KOPT-K1 (cell line): ENCODE results near the gene CRYBB1.
A peak's percentile ranks its signal among the peaks of the same experiment; 100 is the strongest.

ENCODE experiments used
- H3K27ac ChIP-seq: fragments of 200-600 bp; sonication (generic); 2 replicates; pipeline ENCODE4 v1.5.1; 2016; ENCODE audit warnings: antibody characterized with exemption, mild to moderate bottlenecking, low read depth, low read length; ENCODE audit not compliant: poor library complexity, severe bottlenecking
- H3K36me3 ChIP-seq: fragments of 200-600 bp; sonication (generic); 2 replicates; pipeline ENCODE4 v1.5.1; 2017; ENCODE audit warnings: antibody characterized with exemption, mild to moderate bottlenecking, low read length, moderate library complexity; ENCODE audit not compliant: insufficient read depth
- H3K9me3 ChIP-seq: fragments of 200-600 bp; sonication (generic); 2 replicates; pipeline ENCODE4 v1.5.1; 2017; ENCODE audit warnings: antibody characterized with exemption, low read length, mild to moderate bottlenecking; ENCODE audit not compliant: insufficient read depth, poor library complexity, severe bottlenecking

CRYBB1 gene

DNA sequence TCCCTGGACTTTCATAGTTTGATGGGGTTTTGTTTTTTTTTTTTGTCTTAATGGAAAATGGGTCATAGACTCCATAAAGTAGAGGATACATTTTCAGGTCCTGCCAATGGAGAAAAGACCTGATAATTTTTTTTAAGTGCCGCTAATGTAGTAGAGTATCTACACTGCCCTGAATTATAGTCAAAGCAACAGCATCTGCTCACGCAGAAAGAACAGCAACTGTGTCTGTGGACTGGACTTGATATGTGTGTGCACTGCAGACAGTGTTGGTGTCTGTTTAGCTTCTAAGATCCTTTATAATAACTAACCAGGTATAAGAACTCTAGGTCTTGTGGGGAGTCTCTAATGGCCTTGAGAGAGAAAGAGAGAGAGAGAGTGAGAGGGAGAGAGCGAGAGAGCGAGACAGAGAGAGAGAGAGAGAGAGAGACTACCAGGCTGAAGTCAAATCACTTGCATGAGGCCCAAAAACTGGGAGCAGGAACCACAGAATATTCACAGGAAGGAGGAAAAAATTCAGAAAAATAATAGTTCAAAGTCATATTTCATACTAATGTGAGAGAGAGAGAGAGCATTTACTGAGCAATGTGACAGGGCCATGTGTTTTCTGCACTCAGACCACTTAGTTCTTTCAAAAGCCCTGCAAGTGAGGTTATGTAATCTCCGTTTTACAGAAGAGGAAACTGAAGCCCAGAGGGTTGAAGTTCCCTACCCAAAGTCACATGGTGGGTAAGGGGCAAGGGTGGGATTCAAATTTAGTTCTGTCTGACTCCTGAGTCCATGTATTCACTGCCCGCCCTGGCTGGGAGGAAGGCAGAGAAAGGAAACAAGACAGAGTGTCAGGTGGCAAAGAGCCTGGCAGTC, 30.9 kb upstream of the CRYBB1 start:
- H3K27ac ChIP-seq, result peak overlapping the region; percentile 55
- H3K36me3 ChIP-seq, result no peaks in the 10 kb centered on the region
- H3K9me3 ChIP-seq, result no peaks in the 10 kb centered on the region

DNA sequence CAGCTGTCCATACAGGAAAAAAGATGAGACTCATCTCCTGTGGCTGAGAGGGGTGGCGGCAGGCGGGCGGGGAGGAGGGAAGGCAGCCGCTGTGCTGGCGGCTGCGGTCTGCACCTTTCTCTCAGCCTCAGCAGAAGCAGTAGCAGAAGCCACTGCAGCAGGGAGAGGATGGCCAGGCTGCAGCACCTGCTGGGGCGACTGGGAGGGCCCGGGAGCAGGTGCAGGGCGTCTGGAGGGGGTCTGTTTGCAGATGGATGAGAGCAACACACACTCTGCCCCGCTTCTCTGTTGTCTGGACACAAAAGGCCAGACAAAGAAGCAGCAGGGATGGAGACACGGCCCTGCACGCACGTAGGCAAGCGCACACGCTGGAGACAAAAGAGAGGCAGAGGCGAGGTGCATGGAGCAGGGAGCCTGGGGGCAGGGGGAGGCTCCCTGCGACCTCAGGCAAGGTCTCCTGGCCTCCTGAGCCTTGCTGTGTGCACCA, 30.2 kb upstream of the CRYBB1 start:
- peak overlapping the region; percentile 55 for H3K27ac ChIP-seq
- no peaks in the 10 kb centered on the region for H3K36me3 ChIP-seq
- H3K9me3 ChIP-seq, result no peaks in the 10 kb centered on the region

DNA sequence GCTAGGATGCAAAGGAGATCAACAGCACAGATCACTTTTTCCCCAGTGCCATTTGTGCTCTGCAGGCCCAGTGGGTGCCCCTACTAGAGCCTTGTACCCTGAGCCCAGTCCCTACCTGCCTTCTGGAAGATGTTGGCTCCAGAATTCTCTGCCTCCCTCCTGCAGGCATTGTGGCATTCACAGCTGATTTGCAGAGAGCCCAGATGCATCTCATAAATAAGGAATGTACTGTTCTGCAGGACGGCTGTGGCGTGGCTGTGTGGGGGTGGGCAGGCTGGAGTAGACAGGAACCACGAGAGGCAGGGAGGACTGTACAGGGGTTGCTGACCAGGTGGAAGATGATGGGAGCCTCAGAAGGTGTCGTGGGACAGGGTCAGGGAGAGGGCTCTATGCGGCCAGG, 28.3 kb upstream of the CRYBB1 start:
- Histone ChIP-seq H3K9me3 (no peaks in the 10 kb centered on the region), H3K36me3 (no peaks in the 10 kb centered on the region)

DNA sequence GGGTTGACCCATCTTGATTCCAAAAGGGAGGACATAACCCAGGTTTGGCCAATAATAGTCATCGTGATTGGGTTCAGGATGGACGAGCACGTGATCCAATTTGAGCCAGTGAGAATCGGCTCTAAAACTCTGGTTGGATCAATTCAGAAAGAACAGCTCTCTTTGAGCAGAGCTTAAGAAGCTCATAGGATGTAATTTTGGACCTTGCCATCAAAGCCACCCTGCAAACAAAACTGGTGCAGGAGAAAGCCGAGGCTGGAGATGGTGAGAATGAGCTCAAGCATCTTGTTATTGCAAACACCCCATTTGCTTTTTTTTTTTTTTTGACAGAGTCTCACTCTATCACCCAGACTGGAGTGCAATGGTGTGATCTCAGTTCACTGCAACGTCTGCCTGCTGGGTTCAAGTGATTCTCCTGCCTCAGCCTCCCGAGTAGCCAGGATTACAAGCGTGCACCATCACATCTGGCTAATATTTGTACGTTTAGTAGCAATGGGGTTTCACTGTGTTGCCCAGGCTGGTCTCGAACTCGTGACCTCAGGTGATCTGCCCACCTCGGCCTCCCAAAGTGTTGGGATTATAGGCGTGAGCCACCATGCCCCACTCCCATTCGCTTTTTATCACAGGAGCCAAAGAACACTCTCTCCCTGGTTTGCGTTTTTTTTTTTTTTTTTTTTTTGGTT, 25.7 kb upstream of the CRYBB1 start:
- no peaks in the 10 kb centered on the region for H3K9me3 ChIP-seq
- H3K27ac ChIP-seq, result peak overlapping the region; percentile 95
- H3K36me3 ChIP-seq, result no peaks in the 10 kb centered on the region

More for the DNA sequence above, 28.3 kb upstream of the CRYBB1 start:
- H3K27ac ChIP-seq, result no peak overlapping the region

DNA sequence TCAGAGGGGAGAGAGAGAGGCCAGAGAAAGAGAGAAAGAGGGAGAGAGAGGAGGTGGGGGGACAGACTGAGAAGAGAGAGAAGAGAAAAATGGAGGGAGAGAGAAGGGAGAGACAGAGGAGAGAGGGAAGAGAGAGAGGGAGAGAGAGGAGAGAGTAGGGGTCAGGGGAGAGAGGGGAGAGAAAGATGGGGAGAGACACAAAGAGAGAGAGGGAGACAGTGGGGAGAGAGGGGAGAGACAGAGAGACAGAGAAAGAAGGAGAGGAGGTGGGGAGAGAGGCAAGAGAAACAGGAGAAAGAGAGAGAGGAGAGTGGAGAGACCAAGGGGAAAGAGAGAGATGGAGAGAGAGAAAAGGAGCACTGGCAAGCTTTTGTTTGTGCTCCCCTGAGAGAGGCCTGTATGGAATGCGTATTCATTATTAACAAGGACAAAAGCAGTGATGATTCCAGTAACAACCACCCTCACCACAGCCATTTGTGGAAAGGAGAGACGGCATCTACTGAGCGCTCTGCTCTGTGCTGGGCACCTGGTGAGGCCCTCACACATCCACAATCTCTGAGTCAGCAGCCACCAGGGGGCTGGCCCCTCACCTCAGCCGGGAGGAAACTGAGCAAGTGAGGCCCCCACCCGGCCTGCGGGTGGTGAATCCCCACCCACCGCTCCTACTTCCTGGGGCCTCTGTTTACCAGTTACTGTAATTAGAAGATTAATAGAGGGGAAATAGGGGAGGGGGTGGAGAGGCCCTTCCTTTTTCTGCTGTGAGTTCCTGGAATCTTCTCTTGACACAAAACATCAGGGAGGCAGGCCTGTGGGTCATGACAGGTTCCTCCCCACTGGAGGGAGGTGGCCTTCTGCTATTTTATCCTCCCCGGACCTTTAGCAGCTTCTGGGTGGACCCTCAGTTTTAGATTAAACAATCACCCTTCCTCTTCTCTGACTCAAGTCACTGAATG, 24.9 kb upstream of the CRYBB1 start:
- Histone ChIP-seq H3K36me3 (no peaks in the 10 kb centered on the region), H3K27ac (peak overlapping the region; percentile 95), H3K9me3 (no peaks in the 10 kb centered on the region)

DNA sequence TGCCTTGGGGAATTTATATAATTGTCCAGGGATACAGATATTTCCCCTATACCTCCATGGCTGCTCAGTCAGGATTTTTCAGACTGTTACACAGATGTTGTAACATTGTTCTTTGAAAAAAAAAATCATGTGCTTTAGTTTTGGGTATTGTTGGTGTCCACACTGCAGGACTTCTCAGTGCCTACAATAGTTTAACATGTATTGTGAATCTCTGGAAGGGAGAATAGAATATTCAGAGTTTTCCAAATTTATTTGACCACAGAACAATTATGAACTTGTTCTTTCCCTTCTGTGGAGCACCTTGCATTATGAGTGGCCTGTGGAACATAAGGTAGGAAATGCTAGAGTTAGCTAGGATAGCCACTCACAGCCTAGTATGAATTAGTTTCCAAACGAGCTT, 18.5 kb upstream of the CRYBB1 start:
- Histone ChIP-seq H3K27ac (no peak overlapping the region), H3K36me3 (no peaks in the 10 kb centered on the region), H3K9me3 (no peaks in the 10 kb centered on the region)

DNA sequence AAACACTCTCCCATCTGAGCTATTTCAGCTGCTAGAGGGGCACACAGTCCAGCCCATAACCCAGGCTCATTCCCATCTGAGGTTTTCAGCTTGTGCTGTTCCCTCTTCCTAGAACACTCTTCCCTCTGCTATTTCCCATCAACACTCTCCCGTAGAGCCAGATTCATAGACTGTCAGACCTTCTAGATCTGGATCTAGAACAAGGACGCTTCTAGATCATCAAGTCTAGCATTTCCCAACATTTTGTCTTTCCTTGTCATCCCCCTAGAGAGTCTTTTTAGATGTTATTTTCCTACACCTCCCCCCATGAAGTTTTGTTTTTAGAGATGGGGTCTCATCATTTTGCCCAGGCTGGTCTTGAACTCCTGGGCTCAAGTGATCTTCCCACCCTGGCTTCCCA, 17.3 kb upstream of the CRYBB1 start:
- Histone ChIP-seq H3K9me3 (no peaks in the 10 kb centered on the region), H3K36me3 (no peaks in the 10 kb centered on the region), H3K27ac (no peak overlapping the region)

DNA sequence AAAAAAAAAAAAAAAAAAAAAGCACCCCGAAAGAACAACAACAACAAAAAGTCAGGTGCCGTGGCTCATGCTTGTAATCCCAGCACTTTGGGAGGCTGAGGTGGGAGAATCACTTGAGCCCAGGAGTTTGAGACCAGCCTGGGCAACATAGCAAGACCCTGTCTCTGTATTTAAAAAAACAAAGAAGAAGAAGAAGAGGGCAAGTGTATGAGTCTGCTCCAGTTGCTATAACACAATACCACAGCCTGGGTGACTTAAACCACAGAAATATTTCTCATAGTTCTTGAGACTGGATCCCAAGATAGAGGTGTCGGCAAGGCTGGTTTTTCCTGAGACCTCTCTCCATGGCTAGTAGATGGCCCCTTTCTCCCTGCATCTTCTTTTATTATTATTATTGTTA, 16.4 kb upstream of the CRYBB1 start:
- Histone ChIP-seq H3K36me3 (no peaks in the 10 kb centered on the region), H3K9me3 (no peaks in the 10 kb centered on the region), H3K27ac (no peak overlapping the region)

DNA sequence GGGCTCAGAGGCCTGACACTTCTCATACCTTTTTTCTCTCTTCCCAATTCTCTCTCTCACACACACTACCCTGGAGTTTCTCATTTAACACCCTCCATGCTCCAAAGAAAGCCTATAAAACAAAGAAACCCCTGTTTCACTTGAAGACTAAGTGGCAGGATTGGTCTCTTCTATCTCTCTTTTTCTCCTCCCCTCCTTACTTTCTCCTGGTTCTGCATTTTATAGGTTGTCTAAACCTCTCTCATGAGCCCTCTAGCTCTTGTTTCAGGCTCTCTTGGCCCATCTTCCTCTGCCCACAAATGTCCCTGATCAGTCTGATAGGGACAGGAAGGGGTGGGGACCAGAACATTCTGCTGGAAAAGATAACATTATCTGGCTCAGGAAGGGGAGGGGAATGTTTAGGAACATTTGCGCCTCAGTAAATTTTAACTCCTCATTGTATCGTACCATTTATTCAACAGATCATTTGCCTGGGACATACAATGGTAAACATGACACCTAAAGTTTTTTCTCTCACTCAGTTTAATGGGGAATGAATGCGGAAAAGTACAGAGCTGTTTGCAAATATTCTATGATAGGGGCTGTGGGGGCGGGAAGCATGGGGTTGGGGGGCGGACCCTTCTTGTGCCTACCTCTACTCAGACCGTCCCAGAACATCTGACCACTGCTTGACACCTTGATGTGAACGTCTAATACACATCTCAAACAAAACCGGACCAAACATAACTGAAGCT, 14.8 kb upstream of the CRYBB1 start:
- no peak overlapping the region for H3K27ac ChIP-seq
- H3K9me3 ChIP-seq, result no peaks in the 10 kb centered on the region
- no peaks in the 10 kb centered on the region for H3K36me3 ChIP-seq

DNA sequence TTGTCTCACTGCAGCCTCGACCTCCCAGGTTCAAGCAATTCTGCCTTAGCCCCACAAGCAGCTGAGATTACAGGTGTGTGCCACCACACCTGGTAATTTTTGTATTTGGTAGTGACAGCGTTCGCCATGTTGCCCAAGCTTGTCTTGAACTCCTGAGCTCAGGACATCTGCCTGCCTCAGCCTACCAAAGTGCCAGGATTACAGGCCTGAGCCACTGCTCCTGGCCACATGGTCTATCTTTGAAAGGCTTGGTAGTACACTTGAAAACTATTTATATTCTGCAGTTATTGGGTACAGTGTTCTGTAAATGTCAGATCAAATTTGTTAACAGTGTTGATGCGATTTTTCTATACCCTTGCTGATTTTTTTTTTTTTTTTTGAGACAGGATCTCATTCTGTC, 13.5 kb upstream of the CRYBB1 start:
- H3K9me3 ChIP-seq, result no peaks in the 10 kb centered on the region
- no peaks in the 10 kb centered on the region for H3K36me3 ChIP-seq
- H3K27ac ChIP-seq, result no peak overlapping the region

DNA sequence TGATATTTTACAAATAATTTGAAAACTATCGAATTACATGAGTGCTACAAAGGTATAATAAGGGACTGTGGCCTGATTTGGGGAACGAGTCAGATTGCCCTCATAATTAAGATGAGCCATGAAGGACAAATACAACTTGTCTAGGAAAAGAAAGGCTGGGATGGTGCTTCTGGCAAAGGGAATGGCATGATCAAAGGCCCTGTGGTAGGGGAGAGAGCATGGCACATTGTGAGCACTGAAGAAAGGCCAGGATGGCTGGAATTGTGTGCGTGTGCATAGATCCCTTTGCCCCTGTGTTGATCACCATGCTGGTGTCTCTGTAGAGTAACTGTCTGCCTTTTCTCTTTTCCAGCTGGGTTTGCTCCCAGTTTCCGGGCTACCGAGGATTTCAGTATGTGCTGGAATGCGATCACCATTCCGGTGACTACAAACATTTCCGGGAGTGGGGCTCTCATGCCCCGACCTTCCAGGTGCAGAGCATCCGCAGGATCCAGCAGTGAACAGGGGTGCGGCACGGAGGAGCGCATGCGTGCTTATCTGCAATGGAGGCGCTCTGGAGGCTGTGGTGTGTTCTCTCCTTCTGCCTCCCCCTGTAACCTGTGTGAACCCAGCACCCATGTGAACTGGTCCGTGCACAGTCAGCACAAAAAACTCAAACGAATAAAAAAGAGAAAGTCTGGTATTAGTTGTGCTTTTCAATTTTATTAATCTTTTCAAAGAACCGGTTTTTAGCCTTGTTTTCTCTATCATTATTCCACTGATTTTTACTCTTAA, 12.3 kb upstream of the CRYBB1 start:
- H3K36me3 ChIP-seq, result no peaks in the 10 kb centered on the region
- no peak overlapping the region for H3K27ac ChIP-seq
- no peaks in the 10 kb centered on the region for H3K9me3 ChIP-seq

DNA sequence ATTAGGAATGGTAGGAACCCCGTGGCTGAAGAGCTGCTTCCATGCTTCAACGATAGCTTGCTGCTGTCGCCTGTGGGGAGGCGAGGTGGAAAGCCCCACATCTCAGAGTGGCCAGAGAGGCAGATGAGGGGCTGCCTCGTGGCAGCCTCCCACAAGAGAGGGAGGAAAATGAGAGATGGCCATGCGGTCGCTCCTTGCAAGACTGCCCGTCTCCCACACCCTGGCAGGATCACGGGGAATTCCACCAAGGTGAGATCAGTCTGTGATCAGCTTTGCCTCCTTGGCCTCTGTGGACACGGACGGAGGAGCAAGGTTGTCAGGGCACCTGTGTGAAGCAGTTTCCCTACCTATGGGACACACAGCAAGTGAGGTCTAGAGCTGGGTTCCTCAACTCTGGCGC, 7.0 kb upstream of the CRYBB1 start:
- no peaks in the 10 kb centered on the region for H3K36me3 ChIP-seq
- no peak overlapping the region for H3K27ac ChIP-seq
- no peaks in the 10 kb centered on the region for H3K9me3 ChIP-seq

DNA sequence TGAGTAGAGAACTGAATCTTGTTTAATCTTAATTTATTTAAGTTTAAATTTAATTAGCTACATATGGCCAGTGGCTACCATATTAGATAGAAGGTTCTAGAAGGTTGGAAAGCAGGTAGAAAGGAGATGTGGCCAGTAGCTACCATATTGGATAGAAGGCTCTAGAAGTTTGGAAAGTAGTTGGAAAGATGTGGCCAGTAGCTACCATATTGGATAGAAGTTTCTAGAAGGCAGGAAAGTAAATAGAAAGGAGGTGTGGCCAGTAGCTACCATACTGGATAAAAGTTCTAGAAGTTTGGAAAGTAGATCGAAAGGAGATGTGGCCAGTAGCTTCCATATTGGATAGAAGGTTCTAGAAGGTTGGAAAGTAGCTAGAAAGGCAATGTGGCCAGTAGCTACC, 6.2 kb upstream of the CRYBB1 start:
- Histone ChIP-seq H3K9me3 (no peaks in the 10 kb centered on the region), H3K27ac (no peak overlapping the region), H3K36me3 (no peaks in the 10 kb centered on the region)

DNA sequence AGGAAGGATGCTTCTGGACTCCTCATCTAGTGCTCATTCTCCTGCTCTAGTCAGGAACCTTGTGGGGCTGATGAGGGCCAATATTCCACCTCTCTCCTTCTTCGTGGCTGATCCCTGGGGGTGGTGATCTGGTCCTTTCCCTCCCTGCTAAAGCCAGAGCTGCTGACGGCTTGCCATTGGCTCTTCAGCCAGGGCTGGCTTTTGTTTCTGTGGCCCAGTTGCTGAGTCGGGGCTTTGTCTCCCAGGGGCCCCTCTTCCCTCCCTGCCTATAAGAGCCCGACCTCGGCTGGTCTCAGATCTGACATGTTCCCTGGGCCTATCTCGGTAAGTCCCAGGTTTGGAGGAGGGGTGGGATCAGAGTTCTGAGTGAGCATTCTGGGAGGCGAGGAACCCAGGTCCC, 3.8 kb upstream of the CRYBB1 start, which contains the start of gene CRYBA4:
Gene CRYBA4, plus strand, starts transcription at position 301 of the 400 bp plus-strand sequence. CDS start 634 bp downstream, outside the sequence.
- Histone ChIP-seq H3K27ac (no peak within 1 kb of the TSS), H3K9me3 (no peaks in the 10 kb centered on the region), H3K36me3 (no peaks in the 10 kb centered on the region)
